ENCODE data around the gene GBP4.

GBP4 gene

DNA sequence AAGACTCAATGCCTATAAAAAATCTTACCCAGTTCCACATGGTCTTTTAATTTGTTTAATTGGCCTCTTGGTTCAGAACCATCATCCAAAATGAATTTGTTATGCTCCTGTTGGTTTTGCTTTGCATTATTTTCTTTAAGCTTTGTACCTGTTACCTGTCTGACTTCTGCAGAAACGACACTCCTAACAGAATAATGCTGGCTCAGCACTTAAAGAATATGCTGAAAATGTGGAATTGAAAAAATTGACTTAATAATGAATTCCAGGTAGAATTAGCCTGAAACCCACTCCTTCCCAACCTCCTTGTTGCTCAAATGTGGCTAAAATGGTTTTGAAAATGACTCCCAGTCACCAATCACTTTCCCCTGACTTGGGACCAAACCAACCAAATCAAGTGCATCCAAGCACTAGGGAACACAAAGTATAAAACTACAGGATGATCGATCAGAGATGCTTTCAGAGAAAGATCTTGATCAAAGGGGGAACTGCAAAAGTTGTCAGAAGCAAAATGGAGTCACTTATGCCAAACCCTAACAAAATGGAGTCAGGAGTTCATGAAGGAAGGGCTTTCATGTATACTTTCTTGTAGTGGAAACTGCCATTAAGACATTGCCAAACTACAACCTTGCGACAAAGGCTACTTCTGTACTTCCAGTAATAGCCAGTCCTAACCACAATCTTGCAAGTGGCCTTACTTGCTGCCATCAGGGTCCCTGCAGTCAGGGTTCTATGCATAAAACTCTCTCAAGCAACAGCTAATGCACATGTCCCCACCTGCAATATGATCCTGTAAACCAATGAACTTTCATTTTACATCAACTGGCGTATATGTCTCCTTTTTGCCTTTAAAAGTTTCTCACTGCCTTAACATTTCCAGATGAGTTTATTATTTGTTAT, 28.3 kb downstream of the GBP4 start:
- no peak for DNase-seq (ENCODE audit: low spot score)

DNA sequence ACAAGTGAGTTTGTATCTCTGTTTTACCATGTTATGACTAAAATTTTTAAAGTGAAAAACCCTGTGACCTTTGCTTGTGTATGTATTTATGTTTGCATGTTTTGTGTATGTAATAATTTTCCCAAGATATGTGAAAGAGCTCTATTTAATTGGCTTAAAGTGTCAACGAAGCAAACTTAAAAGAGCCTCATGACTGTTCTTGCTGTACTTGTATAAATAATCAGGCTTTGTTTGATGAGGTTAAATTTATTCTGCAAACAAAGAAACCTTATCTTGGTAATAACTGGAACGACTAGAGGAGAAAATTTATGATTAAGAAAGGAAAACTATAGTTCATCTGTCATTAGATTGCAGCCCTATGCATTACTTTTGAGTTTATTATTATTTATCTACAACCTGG, 29.6 kb downstream of the GBP4 start:
- DNase-seq (ENCODE audit: low spot score): no peak

DNA sequence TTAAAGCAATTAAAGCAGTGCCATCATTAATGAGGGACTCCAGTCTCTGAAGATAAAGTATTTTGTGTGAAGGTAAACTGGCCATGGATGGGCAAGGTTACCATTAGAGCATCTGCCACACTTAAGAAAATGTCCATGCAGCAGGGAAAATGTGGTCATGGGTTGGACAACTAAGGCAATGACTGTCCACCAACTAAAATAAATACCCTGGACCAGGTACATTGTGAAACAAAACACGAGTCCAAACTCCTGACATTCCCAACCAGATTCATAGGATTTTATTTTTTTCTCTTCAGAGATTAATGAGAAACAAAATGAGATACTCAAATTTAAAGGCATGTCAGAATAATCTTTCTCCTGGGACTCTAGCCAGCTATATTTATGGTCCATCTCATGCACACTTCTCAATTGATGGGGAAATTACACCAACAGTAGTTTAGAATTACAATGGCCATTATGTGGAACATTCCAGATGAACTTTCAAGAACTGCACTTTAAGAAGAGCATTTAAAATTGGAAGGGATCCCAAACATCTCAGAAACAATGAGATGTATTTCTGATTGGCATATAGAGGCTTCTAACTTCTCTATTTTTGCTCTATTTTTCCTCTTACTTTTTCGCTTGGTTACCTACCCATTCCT, 31.0 kb downstream of the GBP4 start:
- DNase-seq (ENCODE audit: low spot score): no peak

DNA sequence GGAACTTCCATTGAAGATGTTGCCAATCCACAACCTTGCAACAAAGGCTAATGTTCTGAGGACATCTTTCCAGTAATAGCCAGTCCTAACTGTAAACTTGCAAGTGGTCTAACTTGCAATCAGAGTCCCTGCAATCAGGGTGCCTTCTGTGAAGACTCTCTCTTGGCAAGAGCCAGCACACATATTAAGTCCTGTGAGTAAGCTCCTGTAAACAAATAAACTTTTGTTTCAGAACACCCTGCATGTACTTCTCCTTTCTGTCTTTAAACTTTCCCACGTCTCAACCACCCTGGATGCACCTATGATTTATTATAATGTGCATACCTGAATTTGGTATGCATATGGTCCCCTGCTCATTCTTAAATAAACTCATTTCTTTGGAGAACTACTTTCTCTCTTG, 32.0 kb downstream of the GBP4 start:
- no peak for DNase-seq (ENCODE audit: low spot score)

DNA sequence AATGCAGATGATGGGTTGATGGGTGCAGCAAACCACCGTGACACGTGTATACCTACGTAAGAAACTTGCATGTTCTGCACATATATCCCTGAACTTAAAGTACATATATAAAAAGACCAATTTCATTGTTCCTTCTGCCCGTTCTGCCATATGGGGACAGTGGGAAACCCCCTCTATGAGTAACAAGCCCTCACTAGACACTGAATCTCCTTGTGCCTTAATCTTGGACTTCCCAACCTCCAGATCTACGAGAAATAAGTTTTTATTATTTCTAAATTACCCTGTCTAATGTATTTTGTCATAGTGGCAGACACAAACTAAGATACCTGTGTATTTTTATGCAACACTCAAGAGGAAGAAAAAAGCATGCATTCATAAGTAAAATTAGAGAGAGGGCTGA, 32.9 kb downstream of the GBP4 start:
- DNase-seq (ENCODE audit: low spot score): no peak

DNA sequence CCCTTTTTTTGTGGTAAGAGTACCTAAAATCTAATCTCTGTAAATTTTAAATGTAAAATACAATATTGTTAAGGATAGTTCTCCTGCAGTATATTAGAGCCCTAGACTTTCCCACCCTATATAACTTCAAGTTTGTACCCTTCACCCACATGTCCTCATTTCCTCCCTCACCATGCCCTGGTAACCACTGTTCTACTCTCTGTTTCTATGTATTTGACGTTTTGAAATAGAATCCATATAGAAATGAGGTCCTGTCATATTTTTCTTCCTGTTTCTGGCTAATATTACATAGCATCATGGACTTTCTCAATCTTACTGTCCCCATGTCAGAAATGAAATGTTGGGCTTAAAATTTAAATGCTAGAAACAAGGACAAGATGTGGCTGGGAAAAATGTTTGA, 47.7 kb downstream of the GBP4 start:
- no peak for DNase-seq (ENCODE audit: low spot score)

DNA sequence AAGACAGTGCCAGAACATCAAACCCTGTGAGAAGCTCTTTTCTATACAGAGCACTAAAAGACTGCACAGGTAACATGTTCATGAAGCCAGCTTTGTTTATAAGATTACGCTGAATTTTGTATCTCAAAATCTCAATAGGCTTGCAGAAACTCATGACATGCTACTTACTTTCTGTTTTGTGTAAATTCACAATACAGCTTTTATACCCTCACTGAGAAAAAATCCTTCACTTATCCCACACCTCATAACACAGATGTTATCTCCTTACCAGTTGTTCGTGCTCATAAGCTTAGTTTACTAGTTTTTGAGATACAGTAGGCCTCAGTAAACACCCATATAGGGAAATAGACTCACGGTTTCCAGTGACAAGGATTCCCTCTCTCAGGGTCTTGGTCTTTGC, 48.8 kb downstream of the GBP4 start:
- no peak for DNase-seq (ENCODE audit: low spot score)

DNA sequence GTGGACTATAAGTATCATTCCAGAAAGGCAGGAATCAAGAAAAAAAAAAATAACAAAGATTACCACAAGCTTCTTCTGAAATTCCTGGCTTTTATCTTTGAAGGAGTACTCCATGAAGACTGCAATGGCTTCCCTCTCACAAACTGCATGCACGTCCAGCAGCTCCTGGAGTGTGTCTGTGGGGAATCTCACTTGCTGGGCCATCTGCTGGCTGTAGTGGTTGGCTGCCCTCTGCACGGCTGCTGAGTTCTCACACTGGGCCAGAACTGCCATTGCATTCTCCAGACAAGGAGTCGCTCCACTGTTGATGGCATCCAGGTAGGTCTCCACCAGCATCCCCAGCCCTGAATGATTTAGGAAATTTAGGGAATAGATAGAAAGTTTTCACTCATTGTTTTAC, 49.5 kb downstream of the GBP4 start:
- DNase-seq (ENCODE audit: low spot score): no peak

DNA sequence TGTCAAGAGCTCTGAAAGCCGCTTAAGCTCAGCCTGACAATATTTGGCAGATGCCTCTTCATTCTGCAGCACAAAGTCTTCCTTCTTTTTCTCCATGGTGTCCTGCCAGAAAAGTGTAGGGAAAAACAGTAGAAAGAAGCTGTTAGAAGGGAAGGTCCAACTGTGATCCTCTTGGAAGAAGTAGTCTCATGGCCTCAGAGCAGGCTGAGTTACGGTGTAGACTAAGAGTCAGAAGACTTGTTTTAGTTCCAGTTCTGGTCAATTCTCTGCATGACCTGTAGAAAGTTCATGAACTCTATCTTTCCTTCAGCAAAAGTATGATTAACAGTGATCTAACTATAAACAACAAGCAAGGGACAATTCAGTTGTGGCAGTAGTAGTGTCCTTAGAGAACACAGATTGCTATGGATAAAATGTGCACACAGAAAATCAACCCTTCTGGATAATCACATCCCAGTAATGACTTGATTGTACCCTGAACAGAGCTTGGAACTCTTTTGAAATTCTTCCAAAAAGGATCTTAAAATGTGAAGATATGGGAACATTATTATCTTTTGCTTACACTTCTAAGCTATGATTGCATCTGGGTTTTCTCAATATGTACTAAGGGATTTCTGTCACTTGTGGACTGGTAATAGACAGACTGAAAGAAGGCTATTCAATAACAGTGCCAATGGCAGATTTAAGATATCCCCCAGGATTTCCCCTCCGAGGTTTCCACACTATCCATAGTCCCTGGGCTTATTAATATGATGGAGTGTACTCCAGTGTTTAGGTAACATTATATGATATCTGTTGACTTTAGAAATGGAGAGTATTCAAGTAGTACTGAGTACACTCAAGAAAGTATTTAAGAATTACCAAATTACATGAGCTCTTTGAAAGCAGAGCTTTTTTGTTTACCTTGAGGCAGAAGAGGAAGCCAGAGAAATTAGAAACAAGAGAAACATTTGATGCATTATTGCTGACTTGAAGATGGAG, 50.8 kb downstream of the GBP4 start:
- DNase-seq (ENCODE audit: low spot score): no peak

DNA sequence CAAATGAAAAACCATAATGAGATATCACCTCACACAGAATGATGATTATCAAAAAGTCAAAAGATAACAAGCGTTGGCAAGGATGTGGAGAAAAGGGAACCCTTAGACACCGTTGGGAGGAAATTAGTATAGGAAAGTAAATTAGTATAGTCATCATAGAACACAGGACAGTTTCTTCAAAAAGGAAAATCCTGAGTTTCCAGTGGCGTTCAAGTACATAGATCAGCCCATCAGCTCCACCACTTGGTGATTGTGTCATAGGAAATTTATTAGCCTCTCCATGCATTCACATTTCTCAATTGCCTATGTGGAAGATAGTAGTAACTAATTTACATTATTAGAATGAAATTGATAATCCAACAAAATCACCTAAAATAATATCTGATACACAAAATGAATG, 52.0 kb downstream of the GBP4 start:
- DNase-seq (ENCODE audit: low spot score): no peak

DNA sequence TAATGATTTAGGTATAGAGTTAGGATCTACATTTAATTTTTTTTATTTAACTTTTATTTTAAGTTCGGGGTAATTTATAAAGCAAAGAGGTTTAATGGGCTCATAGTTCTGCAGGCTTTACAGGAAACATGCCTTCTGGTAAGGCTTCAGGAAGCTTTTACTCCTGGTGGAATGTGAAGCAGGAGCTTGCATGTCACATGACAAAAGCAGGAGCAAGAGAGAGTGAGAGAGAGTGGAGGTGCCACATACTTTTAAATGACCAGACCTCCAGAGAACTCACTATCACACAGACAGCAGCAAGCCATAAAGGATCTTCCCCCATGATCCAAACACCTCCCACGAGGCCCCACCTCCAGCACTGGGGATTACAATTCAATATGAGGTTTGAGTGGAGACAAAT, 55.3 kb downstream of the GBP4 start:
- no peak for DNase-seq (ENCODE audit: low spot score)

DNA sequence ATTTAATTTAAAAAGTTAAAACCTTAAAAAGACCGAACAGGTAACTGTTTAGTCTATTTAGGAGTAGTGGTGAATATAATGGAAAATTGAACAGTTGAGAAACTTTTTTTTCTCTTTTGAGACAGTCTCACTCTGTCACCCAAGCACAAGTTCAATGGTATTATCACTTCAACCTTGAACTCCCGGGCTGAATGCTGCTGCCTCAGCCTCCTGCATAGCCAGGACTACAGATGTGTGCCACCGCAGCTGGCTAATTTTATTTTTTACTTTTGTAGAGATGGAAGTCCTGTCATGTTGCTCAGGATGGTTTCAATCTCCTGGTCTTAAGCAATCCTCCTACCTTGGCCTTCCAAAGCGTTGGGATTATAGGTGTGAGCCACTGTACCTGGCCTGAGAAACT, 56.6 kb downstream of the GBP4 start:
- DNase-seq (ENCODE audit: low spot score): no peak

DNA sequence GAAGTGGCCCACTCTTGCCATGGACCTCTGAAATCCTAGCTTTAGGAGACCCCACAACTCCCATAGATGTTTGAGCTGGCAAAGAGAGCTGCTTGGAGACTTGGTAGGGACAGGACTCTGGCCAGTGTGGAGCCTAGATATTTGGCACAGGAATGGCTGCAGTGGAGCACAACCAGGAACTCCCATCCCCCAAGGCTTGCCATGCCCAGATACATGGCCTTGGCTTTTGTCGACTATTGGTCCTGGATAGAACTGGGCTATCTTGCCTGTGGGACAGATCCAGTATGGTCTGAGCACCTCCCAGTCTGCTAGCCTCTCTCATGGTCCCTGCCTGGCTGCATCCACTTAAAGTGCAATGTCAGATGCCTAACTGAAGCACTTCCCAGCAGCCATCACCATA, 65.0 kb downstream of the GBP4 start:
- no peak for DNase-seq (ENCODE audit: low spot score)

Data from kidney capillary endothelial cell (primary cell).